ENCODE measurements around the gene COQ9. TPM values are rescaled to one million over a fixed set of nuclear protein-coding genes. Genes with fewer than 3 reads are reported as not detected.
"Not testable (repeated sequence)": the region's sequence is repeated elsewhere in the genome, so short reads cannot be mapped to it uniquely, and the experiment has no call there.

COQ9 gene
- total and polyA plus RNA-seq, 2 donors = 42.4 to 67.5 TPM

GRCh38 chr16:57485916-57486857 is 38.9 kb downstream of the COQ9 start, which contains the start of gene DOK4:
Gene DOK4 (minus strand): TSS chr16:57486493. CDS start chr16:57479507, 6,986 bp downstream.
- H3K27me3 ChIP-seq (ENCODE audit: control insufficient read depth in 2 of 2, insufficient read depth in 1 of 2, low read length in 1 of 2) = peaks cover 0 to 12% of the 10 kb centered on the region in 2 donors
- H3K27ac ChIP-seq (ENCODE audit: low read depth in 1 of 2, low read length in 1 of 2) = no peak within 1 kb of the TSS
- peak within 1 kb of the TSS; percentile 46 to 59 for H3K4me3 ChIP-seq (ENCODE audit: low read length in 2 of 2)
- H3K36me3 ChIP-seq (ENCODE audit: control insufficient read depth in 2 of 2, insufficient read depth in 2 of 2, low read length in 1 of 2) = no peaks in the 10 kb centered on the region
- H3K4me1 ChIP-seq (ENCODE audit: control insufficient read depth in 2 of 2, insufficient read depth in 2 of 2, low read length in 2 of 2) = peaks cover 7 to 17% of the 10 kb centered on the region in 2 donors
- H3K9me3 ChIP-seq (ENCODE audit: control insufficient read depth in 2 of 2, insufficient read depth in 1 of 2, low read length in 1 of 2) = no peaks in the 10 kb centered on the region
- DNase-seq (ENCODE audit: low read depth in 6 of 9, low spot score in 9 of 9) = peak in 7 of 9 donors; percentile 25 to 72 (median 48)
- WGBS = 2% methylated on average over 73 of the region's 73 CpGs

DNA sequence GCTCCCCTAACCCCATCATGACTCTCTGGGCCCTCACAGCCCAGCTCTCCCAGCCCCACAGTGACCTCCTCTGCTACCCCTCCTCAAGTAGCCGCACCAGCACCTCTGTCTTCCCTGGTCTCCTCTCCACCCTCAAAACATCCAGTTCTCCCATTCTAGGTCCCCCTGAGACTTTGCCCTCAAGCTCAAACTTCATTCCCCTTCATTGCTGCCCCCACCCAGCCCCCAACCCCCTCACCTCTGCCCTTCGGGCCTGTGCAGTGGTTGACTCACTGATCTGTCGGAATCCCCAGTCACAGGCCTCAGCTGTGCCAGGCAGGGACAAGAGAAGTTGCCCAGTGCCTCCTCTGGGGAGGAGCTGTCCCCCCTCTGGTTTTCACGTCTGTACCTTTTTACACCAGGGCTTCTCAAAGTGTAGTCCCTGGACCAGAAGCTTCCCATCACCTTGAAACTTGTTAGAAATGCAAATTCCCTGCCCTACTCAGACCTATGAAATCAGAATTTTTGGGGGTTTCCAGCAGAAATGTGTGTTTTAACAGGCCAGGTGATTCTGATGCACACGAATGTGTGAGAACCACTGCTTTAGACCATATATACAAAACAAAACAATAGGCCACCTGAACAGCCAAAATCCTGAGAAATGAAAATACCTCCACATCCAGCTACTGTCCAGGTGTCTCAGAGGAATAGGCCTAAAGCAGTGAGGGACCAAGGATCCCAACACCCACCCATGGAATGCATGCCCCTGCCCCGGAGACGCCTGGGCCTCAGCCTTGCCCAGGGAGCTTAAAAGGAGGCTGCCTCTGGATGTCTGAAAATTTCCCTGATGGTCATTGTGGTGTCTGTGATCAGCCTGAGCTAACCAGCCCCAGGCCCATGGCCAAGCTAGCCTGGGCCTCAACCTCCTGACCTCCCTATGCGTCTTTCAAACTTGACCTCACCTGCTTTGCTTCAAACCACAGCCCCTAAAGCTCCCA is 39.9 kb downstream of the COQ9 start:
- no peak for DNase-seq (ENCODE audit: low read depth in 6 of 9, low spot score in 9 of 9)

DNA sequence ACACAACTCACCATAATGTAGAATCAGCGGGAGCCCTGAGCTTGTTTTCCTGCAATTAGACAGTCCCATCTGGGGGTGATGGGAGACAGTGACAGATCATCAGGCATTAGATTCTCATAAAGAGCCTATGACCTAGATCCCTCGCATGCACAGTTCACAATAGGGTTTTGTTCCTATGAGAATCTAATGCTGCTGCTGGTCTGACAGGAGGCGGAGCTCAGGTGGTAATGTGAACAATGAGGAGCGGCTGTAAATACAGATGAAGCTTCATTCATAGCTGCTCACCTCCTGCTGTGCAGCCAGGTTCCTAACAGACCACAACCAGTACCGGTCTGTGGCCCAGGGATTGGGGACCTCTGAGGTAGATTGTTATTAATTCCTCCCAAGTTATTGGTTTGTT is 42.0 kb downstream of the COQ9 start:
- WGBS = 98% methylated on average over 5 of the region's 5 CpGs
- H3K4me3 ChIP-seq (ENCODE audit: low read length in 2 of 2) = no peak overlapping the region
- peaks cover 7 to 17% of the 10 kb centered on the region in 2 donors for H3K4me1 ChIP-seq (ENCODE audit: control insufficient read depth in 2 of 2, insufficient read depth in 2 of 2, low read length in 2 of 2)
- no peaks in the 10 kb centered on the region for H3K36me3 ChIP-seq (ENCODE audit: control insufficient read depth in 2 of 2, insufficient read depth in 2 of 2, low read length in 1 of 2)
- DNase-seq (ENCODE audit: low read depth in 6 of 9, low spot score in 9 of 9) = no peak
- H3K27ac ChIP-seq (ENCODE audit: low read depth in 1 of 2, low read length in 1 of 2) = no peak overlapping the region
- H3K27me3 ChIP-seq (ENCODE audit: control insufficient read depth in 2 of 2, insufficient read depth in 1 of 2, low read length in 1 of 2) = peaks cover 0 to 12% of the 10 kb centered on the region in 2 donors
- H3K9me3 ChIP-seq (ENCODE audit: control insufficient read depth in 2 of 2, insufficient read depth in 1 of 2, low read length in 1 of 2) = no peaks in the 10 kb centered on the region

More for the DNA sequence above, 39.9 kb downstream of the COQ9 start:
- Histone ChIP-seq H3K4me3 (ENCODE audit: low read length in 2 of 2) (peak overlapping the region in 1 of 2 donors; percentile 59), H3K9me3 (ENCODE audit: control insufficient read depth in 2 of 2, insufficient read depth in 1 of 2, low read length in 1 of 2) (no peaks in the 10 kb centered on the region), H3K27me3 (ENCODE audit: control insufficient read depth in 2 of 2, insufficient read depth in 1 of 2, low read length in 1 of 2) (peaks cover 0 to 12% of the 10 kb centered on the region in 2 donors), H3K27ac (ENCODE audit: low read depth in 1 of 2, low read length in 1 of 2) (no peak overlapping the region), H3K36me3 (ENCODE audit: control insufficient read depth in 2 of 2, insufficient read depth in 2 of 2, low read length in 1 of 2) (no peaks in the 10 kb centered on the region), H3K4me1 (ENCODE audit: control insufficient read depth in 2 of 2, insufficient read depth in 2 of 2, low read length in 2 of 2) (peaks cover 7 to 17% of the 10 kb centered on the region in 2 donors)
- WGBS = 97% methylated on average over 8 of the region's 8 CpGs

DNA sequence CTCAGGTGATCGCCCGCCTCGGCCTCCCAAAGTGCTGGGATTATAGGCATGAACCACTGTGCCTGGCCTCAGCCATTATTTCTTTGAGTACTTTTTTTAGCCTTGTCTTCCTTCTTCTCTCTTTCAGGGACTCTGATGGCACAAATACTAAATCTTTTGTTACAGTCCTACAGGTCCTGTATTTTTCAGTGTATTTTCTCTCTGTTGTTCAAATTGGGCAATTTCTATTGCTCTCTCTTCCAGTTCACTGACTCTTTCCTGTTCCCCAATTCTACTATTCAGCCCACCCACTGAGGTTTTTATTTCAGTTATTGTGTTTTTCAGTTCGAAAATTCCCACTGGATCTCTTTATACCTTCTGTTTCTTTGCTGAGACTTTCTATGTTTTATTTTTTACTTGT is 46.5 kb downstream of the COQ9 start:
- DNase-seq (ENCODE audit: low read depth in 6 of 9, low spot score in 9 of 9) = no peak
- WGBS = 97% methylated on average over 4 of the region's 4 CpGs

DNA sequence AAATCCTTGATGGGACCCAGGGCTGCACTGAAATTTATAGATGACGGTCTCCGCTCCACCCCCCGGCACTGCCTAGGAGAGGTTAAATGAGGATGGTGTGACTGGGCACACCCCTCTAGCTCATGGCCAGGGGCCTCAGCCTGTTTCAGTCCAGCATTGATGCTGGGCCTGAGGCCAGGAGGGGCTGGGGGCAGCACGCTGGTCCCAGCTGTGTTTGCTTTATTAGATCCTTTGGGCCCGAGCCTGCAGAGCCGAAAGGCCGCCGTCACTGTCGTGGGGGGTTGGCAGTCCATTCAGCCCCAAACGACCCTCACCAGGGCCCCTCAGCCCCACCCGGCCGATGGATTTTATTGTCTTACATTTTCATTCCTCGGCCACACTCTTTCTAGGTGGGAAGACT is 49.8 kb downstream of the COQ9 start:
- Histone ChIP-seq H3K27me3 (ENCODE audit: control insufficient read depth in 2 of 2, insufficient read depth in 1 of 2, low read length in 1 of 2) (no peaks in the 10 kb centered on the region), H3K4me1 (ENCODE audit: control insufficient read depth in 2 of 2, insufficient read depth in 2 of 2, low read length in 2 of 2) (peaks cover 0 to 15% of the 10 kb centered on the region in 2 donors), H3K36me3 (ENCODE audit: control insufficient read depth in 2 of 2, insufficient read depth in 2 of 2, low read length in 1 of 2) (no peaks in the 10 kb centered on the region), H3K9me3 (ENCODE audit: control insufficient read depth in 2 of 2, insufficient read depth in 1 of 2, low read length in 1 of 2) (no peaks in the 10 kb centered on the region), H3K4me3 (ENCODE audit: low read length in 2 of 2) (no peak overlapping the region), H3K27ac (ENCODE audit: low read depth in 1 of 2, low read length in 1 of 2) (no peak overlapping the region)
- 91% methylated on average over 13 of the region's 13 CpGs for WGBS
- DNase-seq (ENCODE audit: low read depth in 6 of 9, low spot score in 9 of 9) = no peak

More for the DNA sequence above, 46.5 kb downstream of the COQ9 start:
- Histone ChIP-seq H3K4me1 (ENCODE audit: control insufficient read depth in 2 of 2, insufficient read depth in 2 of 2, low read length in 2 of 2) (no peaks in the 10 kb centered on the region), H3K9me3 (ENCODE audit: control insufficient read depth in 2 of 2, insufficient read depth in 1 of 2, low read length in 1 of 2) (no peaks in the 10 kb centered on the region), H3K36me3 (ENCODE audit: control insufficient read depth in 2 of 2, insufficient read depth in 2 of 2, low read length in 1 of 2) (no peaks in the 10 kb centered on the region), H3K27me3 (ENCODE audit: control insufficient read depth in 2 of 2, insufficient read depth in 1 of 2, low read length in 1 of 2) (no peaks in the 10 kb centered on the region), H3K4me3 (ENCODE audit: low read length in 2 of 2) (no peak overlapping the region), H3K27ac (ENCODE audit: low read depth in 1 of 2, low read length in 1 of 2) (no peak overlapping the region)

- H3K27ac ChIP-seq (ENCODE audit: low read depth in 1 of 2, low read length in 1 of 2) = no peak overlapping the region
- no peak overlapping the region for H3K4me3 ChIP-seq (ENCODE audit: low read length in 2 of 2)
- no peak for DNase-seq (ENCODE audit: low read depth in 6 of 9, low spot score in 9 of 9)
- H3K27me3 ChIP-seq (ENCODE audit: control insufficient read depth in 2 of 2, insufficient read depth in 1 of 2, low read length in 1 of 2) = no peaks in the 10 kb centered on the region
- no peaks in the 10 kb centered on the region for H3K36me3 ChIP-seq (ENCODE audit: control insufficient read depth in 2 of 2, insufficient read depth in 2 of 2, low read length in 1 of 2)
- peaks cover 0 to 15% of the 10 kb centered on the region in 2 donors for H3K4me1 ChIP-seq (ENCODE audit: control insufficient read depth in 2 of 2, insufficient read depth in 2 of 2, low read length in 2 of 2)
- WGBS = 98% methylated on average over 4 of the region's 4 CpGs
- no peaks in the 10 kb centered on the region for H3K9me3 ChIP-seq (ENCODE audit: control insufficient read depth in 2 of 2, insufficient read depth in 1 of 2, low read length in 1 of 2)
Measured at GRCh38 chr16:57498031-57498430, 50.8 kb downstream of the COQ9 start.

DNA sequence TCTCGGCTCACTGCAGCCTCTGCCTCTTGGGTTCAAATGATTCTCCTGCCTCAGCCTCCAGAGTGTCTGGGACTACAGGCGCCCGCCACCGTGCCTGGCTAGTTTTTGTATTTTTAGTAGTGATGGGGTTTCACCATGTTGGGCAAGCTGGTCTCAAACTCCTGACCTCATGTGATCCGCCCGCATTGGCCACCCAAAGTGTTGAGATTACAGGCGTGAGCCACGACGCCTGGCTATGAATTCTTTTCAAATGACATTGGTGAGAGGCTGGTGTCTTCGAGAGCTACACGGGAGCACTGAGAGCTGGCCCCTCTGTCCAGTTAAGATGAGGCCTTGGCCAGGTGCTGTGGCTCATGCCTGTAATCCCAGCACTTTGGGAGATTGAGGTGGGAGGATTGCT is 52.7 kb downstream of the COQ9 start:
- DNase-seq (ENCODE audit: low read depth in 6 of 9, low spot score in 9 of 9); H3K27me3 ChIP-seq (ENCODE audit: control insufficient read depth in 2 of 2, insufficient read depth in 1 of 2, low read length in 1 of 2); H3K9me3 ChIP-seq (ENCODE audit: control insufficient read depth in 2 of 2, insufficient read depth in 1 of 2, low read length in 1 of 2); H3K27ac ChIP-seq (ENCODE audit: low read depth in 1 of 2, low read length in 1 of 2); H3K4me3 ChIP-seq (ENCODE audit: low read length in 2 of 2); H3K36me3 ChIP-seq (ENCODE audit: control insufficient read depth in 2 of 2, insufficient read depth in 2 of 2, low read length in 1 of 2): not testable (repeated sequence)
- WGBS = 98% methylated on average over 11 of the region's 11 CpGs
- H3K4me1 ChIP-seq (ENCODE audit: control insufficient read depth in 2 of 2, insufficient read depth in 2 of 2, low read length in 2 of 2) = peaks cover 0 to 15% of the 10 kb centered on the region in 2 donors

GRCh38 chr16:57500578-57501111 is 53.4 kb downstream of the COQ9 start:
- Histone ChIP-seq H3K27me3 (ENCODE audit: control insufficient read depth in 2 of 2, insufficient read depth in 1 of 2, low read length in 1 of 2) (no peaks in the 10 kb centered on the region), H3K4me3 (ENCODE audit: low read length in 2 of 2) (no peak overlapping the region), H3K9me3 (ENCODE audit: control insufficient read depth in 2 of 2, insufficient read depth in 1 of 2, low read length in 1 of 2) (no peaks in the 10 kb centered on the region), H3K36me3 (ENCODE audit: control insufficient read depth in 2 of 2, insufficient read depth in 2 of 2, low read length in 1 of 2) (no peaks in the 10 kb centered on the region), H3K27ac (ENCODE audit: low read depth in 1 of 2, low read length in 1 of 2) (no peak overlapping the region), H3K4me1 (ENCODE audit: control insufficient read depth in 2 of 2, insufficient read depth in 2 of 2, low read length in 2 of 2) (peaks cover 0 to 15% of the 10 kb centered on the region in 2 donors)
- DNase-seq (ENCODE audit: low read depth in 6 of 9, low spot score in 9 of 9) = peak in 1 of 9 donors; percentile 54
- 57% methylated on average over 9 of the region's 9 CpGs for WGBS

All from thymus (tissue), 11 donors.